Fibroblast of villous mesenchyme (primary cell): ENCODE results near the gene PTPN3. TPM values are rescaled to one million over a fixed set of nuclear protein-coding genes. Genes with fewer than 3 reads are reported as not detected.

Experiments used
- DNase-seq: peaks from one replicate; pipeline ENCODE4 v3.0.0-alpha.2; 2010; ENCODE audit warnings: low read depth
- H3K4me3 ChIP-seq: 2 replicates; pipeline ENCODE4 v1.5.1; 2011; ENCODE audit warnings: low read depth, mild to moderate bottlenecking, low read length
- CTCF ChIP-seq: IDR thresholded peaks from 2 replicates; pipeline ENCODE4 v1.5.1; 2012; ENCODE audit warnings: low read depth, mild to moderate bottlenecking, low read length; ENCODE audit not compliant: insufficient read depth
- total RNA-seq: library from RNA; depleted of rRNA; stranded (reverse); fragments of >200 nt; gene quantifications from 2 replicates; pipeline ENCODE4 v1.2.3, GENCODE V29; 2012

PTPN3 gene
- total RNA-seq, 1 donor, result under 0.01 TPM

GRCh38 chr9:109401169-109401989 is 96.7 kb downstream of the PTPN3 start:
- TF ChIP-seq CTCF, result peak; percentile 81
- H3K4me3 ChIP-seq, result no peak overlapping the region
- DNase-seq, result peak; percentile 42

GRCh38 chr9:109399258-109399767 is 98.8 kb downstream of the PTPN3 start:
- no peak for TF ChIP-seq CTCF
- no peak for DNase-seq
- no peak overlapping the region for H3K4me3 ChIP-seq

GRCh38 chr9:109391176-109391575 is 106.9 kb downstream of the PTPN3 start:
- no peak for TF ChIP-seq CTCF
- DNase-seq, result no peak
- H3K4me3 ChIP-seq, result no peak overlapping the region

- no peak for TF ChIP-seq CTCF
- no peak overlapping the region for H3K4me3 ChIP-seq
- no peak for DNase-seq
Measured at GRCh38 chr9:109387856-109388255, 110.3 kb downstream of the PTPN3 start.

GRCh38 chr9:109387206-109387605 is 110.9 kb downstream of the PTPN3 start:
- peak; percentile 8 for DNase-seq
- no peak for TF ChIP-seq CTCF
- no peak overlapping the region for H3K4me3 ChIP-seq

GRCh38 chr9:109385499-109385898 is 112.6 kb downstream of the PTPN3 start:
- H3K4me3 ChIP-seq, result no peak overlapping the region
- no peak for TF ChIP-seq CTCF
- no peak for DNase-seq
